K562 (cell line): ENCODE measurements around the gene HNRNPA2B1. TPM values are rescaled to one million over a fixed set of nuclear protein-coding genes. Genes with fewer than 3 reads are reported as not detected.

Experiments used
- MGA ChIP-seq: fragments of 450-650 bp; IDR thresholded peaks from 2 replicates; pipeline ENCODE4 v1.6.1; 2016; ENCODE audit warnings: mild to moderate bottlenecking, moderate library complexity
- polyA plus RNA-seq, 8 experiments: library from polyadenylated mRNA; depleted of rRNA in 4 of 8; stranded (reverse) in 5 of 8; unstranded in 3 of 8; fragments of >200 nt; fragmentation: Nextera tagmentation in 2 of 8; fragmentation: Illumina TruSeq in 1 of 8; extraction: Ambion mirVana in 2 of 8; extraction: Trizol in 1 of 8; gene quantifications; 2 replicates each; pipeline versions ENCODE4 v1.2.1 to v1.2.3, GENCODE V29; 2011 to 2014; ENCODE audit warnings: inconsistent platforms in 1 of 8, missing spikeins in 1 of 8
- total RNA-seq, 7 experiments: library from RNA; depleted of rRNA in 6 of 7; stranded (reverse); fragments of >200 nt in 6 of 7; fragmentation: Illumina TruSeq in 2 of 7; extraction: Trizol in 2 of 7; gene quantifications; 2 replicates each; pipeline versions ENCODE4 v1.2.1 to v1.2.3, GENCODE V29; 2011 to 2021; ENCODE audit warnings: low replicate concordance in 1 of 7

Gene HNRNPA2B1
- total and polyA plus RNA-seq, 9 of the 15 experiments (the other 6 are each of a cell fraction or from before 2014, with no cell fraction given), result 630 to 1,989 (median 865) TPM

DNA sequence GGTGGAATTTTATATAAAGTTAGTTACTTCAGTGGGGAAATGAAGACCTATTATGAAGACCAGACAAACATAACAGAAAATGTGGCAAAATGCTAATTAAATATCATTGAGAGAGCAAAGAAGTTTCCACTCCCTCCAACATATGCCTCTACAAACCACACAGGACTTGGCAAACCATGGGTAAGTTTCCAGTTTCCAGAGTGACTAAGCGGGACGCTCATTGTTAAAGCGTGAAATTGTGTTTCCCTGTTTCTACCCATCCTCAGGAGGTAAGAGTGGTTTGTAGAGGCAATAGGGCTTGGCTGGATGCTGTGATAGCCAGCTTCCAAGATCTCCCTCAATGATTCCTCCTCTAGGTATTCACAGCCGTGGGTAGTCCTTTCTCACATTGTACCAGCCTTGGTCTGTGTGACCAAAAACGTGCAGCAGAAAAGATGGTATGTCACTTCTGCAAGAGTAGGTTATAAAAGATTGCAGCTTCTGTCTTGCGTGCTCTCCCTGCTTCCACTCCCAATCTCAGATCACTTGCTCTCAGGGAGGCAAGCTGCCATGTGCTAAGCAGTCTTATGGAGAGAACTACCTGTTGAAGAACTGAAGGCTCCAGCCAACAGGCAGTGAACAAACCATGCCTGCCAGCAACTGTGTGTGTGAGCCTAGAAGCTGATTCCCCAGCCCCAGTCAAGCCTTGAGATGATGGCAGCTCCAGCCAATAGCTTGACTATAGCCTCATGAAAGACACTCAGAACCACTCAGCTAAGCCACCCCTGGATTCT is 36.7 kb upstream of the HNRNPA2B1 start (continued):
- 0 out of 2 replicates have a peak, but pooled peaks have one; percentile 57 for TF ChIP-seq MGA
